Subcutaneous adipose tissue (tissue), 4 donors: ENCODE measurements around the gene RAI1. TPM values are rescaled to one million over a fixed set of nuclear protein-coding genes. Genes with fewer than 3 reads are reported as not detected.

Source experiments
- total RNA-seq, 4 donors: library from RNA; depleted of rRNA; stranded (reverse); fragments of >200 nt; gene quantifications; one replicate each; pipeline ENCODE4 v1.1.0, GENCODE V29; 2016
- TF ChIP-seq, protein P1 (sequence below): fragments of 450-650 bp; IDR thresholded peaks from one replicate; pipeline ENCODE4 v1.5.1; 2016; ENCODE audit warnings: low read depth, mild to moderate bottlenecking, control low read depth, antibody characterized with exemption, moderate library complexity

Gene RAI1
- total RNA-seq, 4 donors from 2014 or later = 4.1 to 20.0 (median 7.5) TPM

DNA sequence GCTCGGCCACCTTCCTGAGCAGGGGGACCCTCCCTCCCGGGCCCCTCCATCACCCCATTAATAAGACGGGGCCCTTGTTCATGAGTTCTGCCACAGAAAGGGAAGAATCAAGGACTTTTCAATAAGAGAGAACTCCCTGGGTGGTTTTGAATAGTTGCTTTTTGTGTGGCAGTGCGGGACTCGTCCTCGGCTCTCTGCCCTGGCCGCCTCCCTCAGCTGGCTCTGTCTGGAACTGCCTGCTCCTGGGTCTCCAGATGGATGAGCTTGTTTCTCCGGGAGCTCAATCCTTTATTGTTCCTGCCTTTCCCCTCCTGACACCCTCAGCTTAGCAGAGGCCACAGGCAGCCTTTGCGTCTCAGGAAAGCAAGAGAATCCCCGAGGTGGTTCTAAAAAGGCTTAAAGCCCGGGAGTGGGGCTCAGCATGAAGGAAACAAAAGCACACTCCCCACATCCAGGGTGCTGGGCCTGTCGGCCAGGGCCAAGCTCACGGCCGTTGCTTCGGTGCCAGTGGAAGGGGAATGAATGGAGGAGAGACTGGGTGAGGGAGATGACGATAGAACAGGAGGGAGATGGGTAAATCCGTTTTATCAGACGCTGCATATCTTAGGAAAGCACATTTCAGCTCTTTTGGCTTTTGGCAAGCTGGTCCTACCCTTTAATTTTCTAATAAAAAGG is 60.2 kb downstream of the RAI1 start:
- TF ChIP-seq, protein P1, sequence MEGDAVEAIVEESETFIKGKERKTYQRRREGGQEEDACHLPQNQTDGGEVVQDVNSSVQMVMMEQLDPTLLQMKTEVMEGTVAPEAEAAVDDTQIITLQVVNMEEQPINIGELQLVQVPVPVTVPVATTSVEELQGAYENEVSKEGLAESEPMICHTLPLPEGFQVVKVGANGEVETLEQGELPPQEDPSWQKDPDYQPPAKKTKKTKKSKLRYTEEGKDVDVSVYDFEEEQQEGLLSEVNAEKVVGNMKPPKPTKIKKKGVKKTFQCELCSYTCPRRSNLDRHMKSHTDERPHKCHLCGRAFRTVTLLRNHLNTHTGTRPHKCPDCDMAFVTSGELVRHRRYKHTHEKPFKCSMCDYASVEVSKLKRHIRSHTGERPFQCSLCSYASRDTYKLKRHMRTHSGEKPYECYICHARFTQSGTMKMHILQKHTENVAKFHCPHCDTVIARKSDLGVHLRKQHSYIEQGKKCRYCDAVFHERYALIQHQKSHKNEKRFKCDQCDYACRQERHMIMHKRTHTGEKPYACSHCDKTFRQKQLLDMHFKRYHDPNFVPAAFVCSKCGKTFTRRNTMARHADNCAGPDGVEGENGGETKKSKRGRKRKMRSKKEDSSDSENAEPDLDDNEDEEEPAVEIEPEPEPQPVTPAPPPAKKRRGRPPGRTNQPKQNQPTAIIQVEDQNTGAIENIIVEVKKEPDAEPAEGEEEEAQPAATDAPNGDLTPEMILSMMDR = no peak

DNA sequence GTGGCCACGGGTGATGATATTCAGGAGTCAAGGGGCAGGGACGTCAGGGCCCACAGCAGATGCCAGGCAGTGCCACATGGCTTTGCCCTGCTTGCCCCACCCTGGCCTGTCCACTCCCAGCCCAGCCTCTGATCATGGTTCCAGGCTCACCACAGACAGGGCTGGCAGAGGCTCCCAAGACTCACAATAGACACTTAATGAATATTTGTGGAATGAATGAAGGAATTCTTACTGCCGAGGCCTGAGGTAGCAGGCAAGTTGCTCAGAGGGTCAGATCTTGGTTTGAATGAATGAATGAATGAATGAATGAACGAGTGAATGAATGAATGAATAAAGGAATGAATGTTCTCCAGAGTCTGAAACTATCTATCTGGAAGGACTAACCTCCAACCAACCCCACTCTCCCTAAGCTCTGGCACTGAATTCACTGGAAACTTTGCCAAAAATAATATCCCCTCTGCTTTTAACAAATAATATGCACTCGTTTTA is 60.9 kb downstream of the RAI1 start:
- TF ChIP-seq, protein P1 = no peak

DNA sequence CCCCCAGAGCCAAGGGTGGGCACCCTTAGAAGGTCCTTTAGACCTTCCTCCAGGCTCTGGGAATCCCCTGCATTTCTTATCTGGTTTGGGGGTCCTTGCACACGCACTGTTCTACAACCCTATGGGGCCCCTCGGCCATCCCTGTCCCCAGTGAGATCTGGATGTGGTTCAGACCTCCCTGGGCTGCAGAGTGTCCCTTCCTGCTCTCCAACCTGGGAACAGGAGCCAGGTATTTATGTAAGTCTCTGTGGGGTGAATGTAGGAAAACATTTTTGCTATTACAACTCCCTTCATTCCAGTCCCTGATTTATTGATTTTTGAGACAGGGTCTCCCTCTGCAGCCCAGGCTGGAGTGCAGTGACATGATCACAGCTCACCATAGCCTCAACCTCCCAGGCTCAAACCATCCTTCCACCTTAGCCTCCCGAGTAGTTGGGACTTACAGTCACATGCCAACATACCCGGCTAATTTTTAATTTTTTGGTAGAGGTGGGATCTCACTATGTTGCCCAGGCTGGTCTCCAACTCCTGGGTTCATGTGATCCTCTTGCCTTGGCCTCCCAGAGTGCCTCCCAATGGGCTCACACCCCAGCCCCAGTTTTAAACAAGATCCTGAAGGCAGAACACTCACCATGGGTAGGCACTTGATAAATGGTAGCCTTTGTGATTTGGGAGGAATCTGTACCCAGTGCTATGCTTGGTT is 61.6 kb downstream of the RAI1 start:
- TF ChIP-seq, protein P1 = no peak

DNA sequence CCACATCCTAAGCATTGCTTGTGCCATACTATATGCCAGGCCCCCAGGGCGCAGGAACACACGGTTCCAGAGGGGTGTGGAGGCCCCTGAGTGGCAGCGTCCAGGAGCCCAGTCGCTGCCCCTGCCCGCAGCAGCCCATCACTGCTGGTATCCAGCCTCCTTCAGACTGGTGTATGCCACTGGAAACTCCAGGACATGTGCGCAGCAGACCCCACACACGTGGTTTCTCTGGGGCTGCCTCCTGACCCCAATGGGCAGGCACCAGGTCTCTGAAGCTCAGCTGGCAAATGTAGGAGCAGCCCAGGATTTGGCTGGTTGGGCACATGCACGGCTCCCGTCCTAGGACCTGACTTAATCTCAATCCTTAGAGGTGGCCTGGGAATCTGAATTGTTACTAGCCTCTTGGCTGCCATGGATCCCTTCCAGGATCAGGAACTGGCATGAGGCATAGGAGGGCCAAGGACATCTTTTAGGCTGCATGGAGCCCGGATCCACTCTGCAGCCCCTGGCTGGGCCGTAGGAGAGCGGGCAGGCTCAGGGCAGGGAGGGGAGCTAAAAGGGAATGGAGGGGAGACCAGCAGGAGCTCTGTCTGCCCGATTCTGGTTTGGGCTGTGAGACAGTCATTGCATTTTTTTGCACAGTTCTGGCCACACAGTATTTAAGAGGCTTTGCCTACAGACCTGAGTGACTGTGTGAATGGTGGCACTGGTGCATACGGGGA is 62.3 kb downstream of the RAI1 start:
- TF ChIP-seq, protein P1 = no peak

DNA sequence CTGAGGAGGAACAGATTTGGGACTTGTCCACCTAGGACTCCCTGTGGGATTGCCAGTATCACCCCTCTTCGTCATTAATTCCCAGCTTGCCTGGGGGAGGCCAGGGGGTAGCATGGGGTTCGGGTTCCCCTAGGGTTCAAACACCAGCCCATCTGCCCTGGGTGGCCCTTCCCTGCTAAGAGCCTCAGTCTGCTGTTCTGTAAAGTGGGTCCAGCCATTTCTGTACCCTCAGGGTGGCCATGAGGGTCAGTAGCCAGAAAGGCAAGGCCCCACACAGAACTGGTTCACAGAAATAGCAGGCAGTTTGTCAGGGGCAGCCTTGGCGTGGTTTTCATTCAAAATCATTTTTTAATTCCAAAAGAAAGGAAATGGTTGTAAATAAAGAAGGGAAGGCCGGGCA is 62.9 kb downstream of the RAI1 start:
- TF ChIP-seq, protein P1 = no peak

DNA sequence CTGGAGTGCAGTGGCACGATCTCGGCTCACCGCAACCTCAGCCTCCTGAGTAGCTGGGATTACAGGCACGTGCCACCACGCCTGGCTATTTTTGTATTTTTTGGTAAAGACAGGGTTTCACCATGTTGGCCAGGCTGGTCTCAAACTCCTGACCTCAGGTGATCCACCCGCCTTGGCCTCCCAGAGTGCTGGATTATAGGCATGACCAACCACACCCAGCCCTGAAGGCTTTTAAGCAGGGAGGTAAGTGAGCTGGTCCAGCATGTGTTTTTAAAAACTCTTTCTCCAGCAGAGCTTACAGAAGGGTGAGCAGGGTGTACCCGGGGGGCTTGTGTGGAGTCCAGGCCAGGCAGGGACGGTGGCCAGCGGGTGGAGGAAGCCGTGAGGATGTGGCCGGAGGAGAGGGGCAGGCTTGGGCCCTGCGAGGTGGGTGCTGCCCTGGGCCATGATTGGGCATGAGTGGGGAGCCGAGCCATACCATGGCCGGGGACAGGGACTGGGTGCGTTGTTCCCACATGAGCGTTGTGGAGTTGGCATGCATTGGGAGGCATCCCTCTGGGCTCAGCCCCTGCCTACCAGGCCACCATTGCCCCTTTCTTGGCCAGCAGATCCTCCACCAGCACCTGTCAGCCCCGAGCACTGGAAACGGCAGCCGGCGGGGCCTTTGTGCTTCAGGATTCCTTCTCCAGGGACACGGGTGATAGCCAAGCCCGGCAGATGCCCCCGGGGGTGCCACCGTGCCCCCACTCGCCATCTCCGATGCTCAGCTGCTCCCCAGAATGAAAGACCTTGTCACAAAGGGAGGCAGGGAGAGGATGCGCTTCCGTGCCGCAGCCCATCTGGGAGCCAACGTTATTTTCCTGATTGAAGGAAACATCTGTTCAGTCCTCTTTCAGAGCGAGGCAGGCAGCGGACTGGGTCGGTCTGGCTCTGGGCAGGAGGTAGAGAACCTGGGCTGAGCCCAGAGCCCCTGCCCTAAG is 64.5 kb downstream of the RAI1 start:
- TF ChIP-seq, protein P1 = no peak
